BLaER1 (cell line): ENCODE measurements around the gene TMEM220.
A peak's percentile ranks its signal among the peaks of the same experiment; 100 is the strongest.
"Not testable (repeated sequence)": the region's sequence is repeated elsewhere in the genome, so short reads cannot be mapped to it uniquely, and the experiment has no call there.

Experiments
- H3K27ac ChIP-seq: shearing (Covaris generic); formaldehyde crosslinking; 2 replicates; pipeline ENCODE4 v1.8.1; 2022
- H3K27me3 ChIP-seq: shearing (Covaris generic); formaldehyde crosslinking; 2 replicates; pipeline ENCODE4 v1.8.1; 2022
- H3K36me3 ChIP-seq: shearing (Covaris generic); formaldehyde crosslinking; 2 replicates; pipeline ENCODE4 v1.8.1; 2022
- H3K4me1 ChIP-seq: shearing (Covaris generic); formaldehyde crosslinking; 2 replicates; pipeline ENCODE4 v1.8.1; 2022
- H3K4me2 ChIP-seq: shearing (Covaris generic); formaldehyde crosslinking; 2 replicates; pipeline ENCODE4 v1.8.1; 2022
- H3K4me3 ChIP-seq: shearing (Covaris generic); formaldehyde crosslinking; 2 replicates; pipeline ENCODE4 v1.8.1; 2022
- H3K9ac ChIP-seq: shearing (Covaris generic); formaldehyde crosslinking; 2 replicates; pipeline ENCODE4 v1.8.1; 2022
- H3K9me3 ChIP-seq: shearing (Covaris generic); formaldehyde crosslinking; 2 replicates; pipeline ENCODE4 v1.8.1; 2022
- H4K20me1 ChIP-seq: shearing (Covaris generic); formaldehyde crosslinking; 2 replicates; pipeline ENCODE4 v1.8.1; 2022
- Cebpa-rat ChIP-seq: shearing (Covaris generic); IDR thresholded peaks from 2 replicates; pipeline ENCODE4 v1.8.1; 2022

The TMEM220 gene

DNA sequence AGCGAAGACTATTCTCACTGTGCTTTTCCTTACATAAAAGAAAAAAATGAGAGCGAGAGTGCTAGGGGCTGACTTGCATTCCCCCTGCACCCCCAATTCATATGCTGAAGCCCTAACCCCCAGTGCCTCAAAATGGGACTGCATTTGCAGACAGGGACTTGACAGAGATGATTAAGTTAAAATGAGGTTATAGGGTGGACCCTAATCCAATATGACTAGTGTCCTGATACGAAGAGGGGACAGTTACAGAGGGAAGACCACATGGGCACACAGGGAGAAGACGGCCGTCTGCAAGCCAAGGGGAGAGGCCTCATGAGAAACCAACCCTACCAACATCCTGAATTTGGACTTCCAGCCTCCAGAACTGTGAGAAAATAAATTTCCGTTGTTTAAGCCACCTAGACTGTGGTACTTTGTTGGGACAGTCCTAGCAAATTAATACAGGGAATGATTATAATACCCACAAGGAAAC lies 1.6 kb upstream of the TMEM220 start:
- Histone ChIP-seq H3K36me3 (no peaks in the 10 kb centered on the region), H4K20me1 (no peaks in the 10 kb centered on the region), H3K27ac (no peak overlapping the region), H3K4me3 (no peak overlapping the region), H3K4me2 (peak overlapping the region; percentile 89), H3K9ac (no peak overlapping the region), H3K4me1 (peaks cover 17% of the 10 kb centered on the region), H3K9me3 (no peaks in the 10 kb centered on the region), H3K27me3 (no peaks in the 10 kb centered on the region)
- TF ChIP-seq Cebpa-rat: no peak

DNA sequence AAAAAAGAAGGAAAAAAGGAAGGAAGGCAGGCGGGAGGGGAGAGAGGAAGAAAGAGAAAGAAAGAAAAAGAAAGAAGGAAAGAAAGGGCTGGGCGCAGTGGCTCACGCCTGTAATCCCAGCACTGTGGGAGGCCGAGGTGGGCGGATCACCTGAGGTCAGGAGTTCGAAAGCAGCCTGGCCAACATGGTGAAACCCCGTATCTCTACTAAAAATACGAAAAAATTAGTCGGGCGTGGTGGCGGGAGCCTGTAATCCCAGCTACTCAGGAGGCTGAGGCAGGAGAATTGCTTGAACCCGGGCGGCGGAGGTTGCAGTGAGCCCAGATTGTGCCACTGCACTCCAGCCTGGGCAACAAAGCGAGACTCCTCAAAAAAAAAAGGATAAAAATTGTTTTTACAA lies 424 bp upstream of the TMEM220 start:
- not testable (repeated sequence) for H4K20me1 ChIP-seq, H3K27me3 ChIP-seq, H3K9me3 ChIP-seq, H3K36me3 ChIP-seq
- Histone ChIP-seq H3K4me2 (peak overlapping the region; percentile 89), H3K27ac (peak overlapping the region; percentile 89), H3K9ac (peak overlapping the region; percentile 87), H3K4me1 (peaks cover 17% of the 10 kb centered on the region), H3K4me3 (peak overlapping the region; percentile 79)

DNA sequence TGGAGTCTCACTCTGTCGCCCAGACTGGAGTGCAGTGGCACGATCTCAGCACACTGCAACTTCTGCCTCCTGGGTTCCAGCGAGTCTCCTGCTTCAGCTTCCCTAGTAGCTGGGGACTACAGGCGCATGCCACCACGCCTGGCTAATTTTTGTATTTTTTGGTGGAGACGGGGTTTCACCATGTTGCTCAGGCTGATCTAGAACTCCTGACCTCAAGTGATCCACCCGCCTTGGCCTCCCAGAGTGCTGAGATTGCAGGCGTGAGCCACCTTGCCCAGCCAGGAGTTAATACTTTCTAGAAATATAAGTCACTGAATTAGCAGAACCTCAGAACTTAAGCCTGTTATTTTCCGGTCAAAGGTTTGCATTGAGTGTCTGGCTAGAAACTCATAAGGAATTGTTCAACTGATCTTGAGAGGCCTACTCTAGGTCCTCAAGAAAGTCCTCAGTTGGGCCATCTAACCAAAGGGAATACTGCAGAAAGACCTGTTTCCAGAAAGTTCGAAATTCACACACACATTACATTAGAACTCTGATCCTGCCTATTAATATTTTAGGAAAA lies 1.4 kb downstream of the TMEM220 start:
- H3K27ac ChIP-seq: no peak overlapping the region
- no peak for TF ChIP-seq Cebpa-rat
- H3K36me3 ChIP-seq: peaks cover 16% of the 10 kb centered on the region
- H3K4me1 ChIP-seq: peaks cover 17% of the 10 kb centered on the region
- H3K4me3 ChIP-seq: no peak overlapping the region
- H3K9me3 ChIP-seq: no peaks in the 10 kb centered on the region
- H3K9ac ChIP-seq: no peak overlapping the region
- no peaks in the 10 kb centered on the region for H4K20me1 ChIP-seq
- H3K4me2 ChIP-seq: peak overlapping the region; percentile 89; the same call in 1 of the 2 replicates
- no peaks in the 10 kb centered on the region for H3K27me3 ChIP-seq

DNA sequence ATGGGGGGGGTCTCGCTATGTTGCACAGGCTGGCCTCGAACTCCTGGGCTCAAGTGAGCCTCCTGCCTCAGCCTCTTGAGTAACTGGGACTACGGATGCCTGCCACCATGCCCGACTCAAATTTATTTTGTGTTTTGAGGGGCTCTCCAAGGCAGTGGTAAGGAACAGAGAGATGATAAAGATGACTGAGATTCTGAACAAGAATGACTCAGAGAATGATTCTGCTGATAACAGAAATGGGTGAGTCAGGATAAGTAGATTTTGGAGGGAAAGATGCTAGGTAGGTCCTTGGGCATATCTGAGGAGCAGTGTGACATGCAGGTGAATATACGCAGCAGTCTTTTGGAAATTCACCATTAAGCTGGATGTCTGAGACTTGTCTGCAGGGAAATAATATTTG lies 2.6 kb downstream of the TMEM220 start:
- no peak for TF ChIP-seq Cebpa-rat
- H3K9ac ChIP-seq: no peak overlapping the region
- no peak overlapping the region for H3K4me2 ChIP-seq
- H3K36me3 ChIP-seq: peaks cover 24% of the 10 kb centered on the region
- H4K20me1 ChIP-seq: no peaks in the 10 kb centered on the region
- peaks cover 17% of the 10 kb centered on the region for H3K4me1 ChIP-seq
- H3K27me3 ChIP-seq: no peaks in the 10 kb centered on the region
- no peak overlapping the region for H3K27ac ChIP-seq
- H3K4me3 ChIP-seq: no peak overlapping the region
- no peaks in the 10 kb centered on the region for H3K9me3 ChIP-seq

DNA sequence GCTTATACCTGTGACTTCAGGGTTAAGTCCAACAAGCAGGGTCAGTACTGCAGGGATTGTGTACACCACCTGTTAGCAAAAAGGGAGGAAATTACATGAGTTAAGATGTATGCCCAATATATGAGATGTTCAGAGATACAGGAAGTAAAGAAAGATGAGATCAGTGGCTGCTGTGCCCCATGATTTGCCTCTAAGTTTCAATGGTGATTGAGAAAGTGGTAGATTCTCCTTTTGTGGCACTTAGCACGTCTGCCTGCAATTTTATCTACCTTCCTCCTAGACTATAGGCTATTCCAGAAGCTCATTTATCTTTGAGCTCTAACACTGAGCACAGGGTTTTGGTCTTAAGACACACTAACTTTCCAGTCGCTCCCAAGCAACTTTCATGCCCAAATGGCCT lies 3.6 kb downstream of the TMEM220 start:
- Histone ChIP-seq H3K27me3 (no peaks in the 10 kb centered on the region), H4K20me1 (no peaks in the 10 kb centered on the region), H3K4me3 (no peak overlapping the region), H3K9me3 (no peaks in the 10 kb centered on the region), H3K4me1 (peaks cover 14% of the 10 kb centered on the region), H3K36me3 (peaks cover 24% of the 10 kb centered on the region), H3K4me2 (no peak overlapping the region), H3K27ac (no peak overlapping the region), H3K9ac (no peak overlapping the region)
- no peak for TF ChIP-seq Cebpa-rat

DNA sequence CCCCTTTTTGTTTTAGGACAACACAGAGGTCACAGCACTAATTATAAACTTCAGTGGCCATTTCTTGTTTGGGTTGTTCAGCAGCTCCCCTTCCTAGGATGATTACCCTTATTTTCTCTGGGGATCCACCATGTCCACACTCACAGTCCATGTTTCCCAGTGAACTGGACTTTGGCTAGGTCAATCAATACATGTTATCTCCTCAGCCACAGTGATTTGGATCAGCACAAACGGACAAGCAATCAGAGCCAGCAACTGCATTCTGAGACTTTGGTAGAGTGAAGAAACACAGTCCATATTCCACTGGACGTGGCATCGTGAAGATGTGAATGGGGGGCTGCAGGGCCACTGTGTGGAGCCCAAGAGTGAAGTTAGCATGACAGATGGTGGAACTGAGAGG lies 4.6 kb downstream of the TMEM220 start:
- Histone ChIP-seq H3K36me3 (peaks cover 24% of the 10 kb centered on the region), H3K4me2 (no peak overlapping the region), H3K9ac (no peak overlapping the region), H3K27me3 (no peaks in the 10 kb centered on the region), H3K4me3 (no peak overlapping the region), H3K9me3 (no peaks in the 10 kb centered on the region), H3K4me1 (peaks cover 6% of the 10 kb centered on the region), H4K20me1 (no peaks in the 10 kb centered on the region), H3K27ac (no peak overlapping the region)
- TF ChIP-seq Cebpa-rat: no peak

DNA sequence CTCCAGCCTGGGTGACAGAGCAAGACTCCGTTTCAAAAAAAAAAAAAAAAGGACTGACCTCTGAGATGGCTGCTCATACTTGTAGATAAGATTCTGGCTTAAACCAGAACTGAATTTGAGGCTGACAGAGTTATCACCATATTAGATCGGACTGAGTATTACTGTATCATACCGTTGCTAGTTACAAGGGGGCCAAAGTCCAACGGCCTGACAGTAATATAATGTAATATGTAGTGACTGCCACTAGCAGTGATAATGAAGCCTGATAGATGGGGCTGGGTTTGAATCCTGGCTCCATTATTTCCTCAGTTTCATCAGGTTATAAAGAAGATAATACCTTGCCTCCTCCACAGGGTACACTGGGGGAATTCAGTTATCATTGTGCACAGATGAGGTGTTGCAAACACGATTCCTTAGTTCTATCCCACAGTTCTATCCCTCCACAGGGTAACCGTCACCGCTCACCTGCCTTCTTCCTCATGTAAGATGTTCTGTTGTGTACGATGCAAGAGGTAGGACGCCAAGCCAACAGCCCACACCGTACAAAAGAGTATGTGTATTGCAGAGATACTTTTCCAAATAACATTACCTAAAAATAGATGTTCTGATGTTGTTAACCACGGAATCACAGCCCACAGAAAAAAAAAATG lies 5.2 kb downstream of the TMEM220 start:
- TF ChIP-seq Cebpa-rat: no peak
- Histone ChIP-seq H4K20me1 (no peaks in the 10 kb centered on the region), H3K27me3 (no peaks in the 10 kb centered on the region), H3K36me3 (peaks cover 24% of the 10 kb centered on the region), H3K4me2 (no peak overlapping the region), H3K4me1 (peaks cover 6% of the 10 kb centered on the region), H3K9ac (no peak overlapping the region), H3K9me3 (no peaks in the 10 kb centered on the region), H3K4me3 (no peak overlapping the region), H3K27ac (no peak overlapping the region)

DNA sequence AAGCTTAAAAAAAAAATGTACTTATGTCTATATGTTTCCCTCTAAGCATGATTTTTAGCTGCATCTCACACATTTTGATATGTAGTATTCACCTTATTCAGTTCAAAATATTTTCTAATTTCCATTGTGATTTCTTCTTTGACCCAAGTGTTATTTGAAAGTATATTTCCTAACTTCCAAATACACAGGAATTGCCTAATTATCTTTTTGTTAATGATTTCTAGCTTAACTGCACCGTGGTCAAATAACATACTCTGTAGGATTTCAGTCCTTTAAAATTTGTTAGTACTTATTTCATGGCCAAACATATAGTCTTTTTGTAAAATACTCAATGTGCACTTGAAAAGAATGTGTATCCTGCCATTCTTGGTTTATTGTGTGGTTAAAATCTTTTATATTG lies 11.3 kb downstream of the TMEM220 start:
- no peak for TF ChIP-seq Cebpa-rat
- H4K20me1 ChIP-seq: no peaks in the 10 kb centered on the region
- H3K27me3 ChIP-seq: no peaks in the 10 kb centered on the region
- no peaks in the 10 kb centered on the region for H3K4me1 ChIP-seq
- H3K4me2 ChIP-seq: no peak overlapping the region
- no peaks in the 10 kb centered on the region for H3K9me3 ChIP-seq
- H3K36me3 ChIP-seq: peaks cover 14% of the 10 kb centered on the region
- H3K9ac ChIP-seq: no peak overlapping the region
- no peak overlapping the region for H3K27ac ChIP-seq
- H3K4me3 ChIP-seq: no peak overlapping the region

DNA sequence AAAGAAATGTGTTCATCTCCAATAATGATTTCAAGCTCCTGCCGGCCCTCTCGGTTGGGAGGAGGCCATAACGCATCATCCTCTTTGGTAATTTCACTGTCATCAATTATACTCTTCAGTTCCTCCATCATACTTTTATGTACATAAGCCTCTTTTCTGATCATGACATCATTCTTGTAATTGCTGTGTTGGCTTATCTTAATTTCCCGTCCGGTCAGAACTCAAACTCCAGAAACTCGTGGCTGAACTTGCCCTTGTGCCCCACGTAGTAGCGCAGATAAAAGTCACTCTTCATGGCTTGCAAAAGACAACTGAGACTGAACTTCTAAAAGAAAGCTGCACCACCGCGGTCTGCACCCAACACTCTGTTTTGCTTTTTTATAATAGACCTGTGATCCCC lies 13.6 kb downstream of the TMEM220 start:
- no peak for TF ChIP-seq Cebpa-rat
- no peak overlapping the region for H3K27ac ChIP-seq
- peaks cover 12% of the 10 kb centered on the region for H4K20me1 ChIP-seq
- no peaks in the 10 kb centered on the region for H3K27me3 ChIP-seq
- H3K4me3 ChIP-seq: no peak overlapping the region
- H3K36me3 ChIP-seq: peaks cover 28% of the 10 kb centered on the region
- H3K4me2 ChIP-seq: no peak overlapping the region
- H3K9ac ChIP-seq: no peak overlapping the region
- H3K9me3 ChIP-seq: no peaks in the 10 kb centered on the region
- H3K4me1 ChIP-seq: no peaks in the 10 kb centered on the region

DNA sequence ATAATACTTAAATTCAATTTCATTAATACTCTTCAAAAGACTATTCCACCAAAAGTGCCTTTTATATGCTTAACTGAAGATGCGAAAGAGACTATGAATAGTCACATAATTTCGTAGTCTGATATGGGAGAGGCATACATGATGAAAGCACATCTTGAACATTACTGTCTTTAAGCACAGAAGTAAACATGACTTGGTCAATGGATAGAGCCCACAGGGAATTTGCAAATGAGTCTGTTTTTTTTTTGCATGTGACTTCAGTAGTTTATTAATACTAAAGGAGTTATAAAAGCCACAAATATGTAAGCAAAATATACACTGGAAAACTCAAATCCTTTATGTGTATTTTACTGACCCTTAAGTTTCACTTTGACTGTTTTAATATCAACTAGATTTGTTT lies 16.5 kb downstream of the TMEM220 start:
- no peak overlapping the region for H3K4me3 ChIP-seq
- H3K27me3 ChIP-seq: no peaks in the 10 kb centered on the region
- no peaks in the 10 kb centered on the region for H3K9me3 ChIP-seq
- H3K27ac ChIP-seq: no peak overlapping the region
- H3K36me3 ChIP-seq: peaks cover 56% of the 10 kb centered on the region
- no peak overlapping the region for H3K4me2 ChIP-seq
- no peak overlapping the region for H3K9ac ChIP-seq
- no peak for TF ChIP-seq Cebpa-rat
- H3K4me1 ChIP-seq: no peaks in the 10 kb centered on the region
- peaks cover 41% of the 10 kb centered on the region for H4K20me1 ChIP-seq
